Measurements from ENCODE around the gene DPH3.

DPH3 gene

DNA sequence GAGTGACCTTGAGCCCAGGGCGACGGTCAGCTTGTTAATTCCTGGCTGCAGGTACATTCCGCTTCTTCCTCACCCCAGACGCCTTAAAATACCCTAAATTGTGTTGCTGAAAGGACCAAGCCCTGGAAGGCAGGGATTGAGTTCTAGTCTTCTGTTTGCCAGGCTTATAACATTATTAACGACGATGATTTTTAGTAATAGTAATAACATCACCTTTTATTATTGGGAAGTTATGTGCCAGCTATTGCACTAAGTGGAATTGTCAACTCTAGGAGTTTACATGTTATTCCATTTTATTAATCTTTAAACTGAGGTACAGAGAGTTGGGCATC lies 678 bp upstream of the DPH3 start:
- TF ChIP-seq, protein P1, sequence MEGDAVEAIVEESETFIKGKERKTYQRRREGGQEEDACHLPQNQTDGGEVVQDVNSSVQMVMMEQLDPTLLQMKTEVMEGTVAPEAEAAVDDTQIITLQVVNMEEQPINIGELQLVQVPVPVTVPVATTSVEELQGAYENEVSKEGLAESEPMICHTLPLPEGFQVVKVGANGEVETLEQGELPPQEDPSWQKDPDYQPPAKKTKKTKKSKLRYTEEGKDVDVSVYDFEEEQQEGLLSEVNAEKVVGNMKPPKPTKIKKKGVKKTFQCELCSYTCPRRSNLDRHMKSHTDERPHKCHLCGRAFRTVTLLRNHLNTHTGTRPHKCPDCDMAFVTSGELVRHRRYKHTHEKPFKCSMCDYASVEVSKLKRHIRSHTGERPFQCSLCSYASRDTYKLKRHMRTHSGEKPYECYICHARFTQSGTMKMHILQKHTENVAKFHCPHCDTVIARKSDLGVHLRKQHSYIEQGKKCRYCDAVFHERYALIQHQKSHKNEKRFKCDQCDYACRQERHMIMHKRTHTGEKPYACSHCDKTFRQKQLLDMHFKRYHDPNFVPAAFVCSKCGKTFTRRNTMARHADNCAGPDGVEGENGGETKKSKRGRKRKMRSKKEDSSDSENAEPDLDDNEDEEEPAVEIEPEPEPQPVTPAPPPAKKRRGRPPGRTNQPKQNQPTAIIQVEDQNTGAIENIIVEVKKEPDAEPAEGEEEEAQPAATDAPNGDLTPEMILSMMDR (conservative IDR thresholded peaks at IDR 0.05; ENCODE audit: low read depth, low read length): no peak
- peak overlapping the region; percentile 82 for H3K4me3 ChIP-seq (ENCODE audit: low read length)
- no peak for DNase-seq (ENCODE audit: low read depth)

DNA sequence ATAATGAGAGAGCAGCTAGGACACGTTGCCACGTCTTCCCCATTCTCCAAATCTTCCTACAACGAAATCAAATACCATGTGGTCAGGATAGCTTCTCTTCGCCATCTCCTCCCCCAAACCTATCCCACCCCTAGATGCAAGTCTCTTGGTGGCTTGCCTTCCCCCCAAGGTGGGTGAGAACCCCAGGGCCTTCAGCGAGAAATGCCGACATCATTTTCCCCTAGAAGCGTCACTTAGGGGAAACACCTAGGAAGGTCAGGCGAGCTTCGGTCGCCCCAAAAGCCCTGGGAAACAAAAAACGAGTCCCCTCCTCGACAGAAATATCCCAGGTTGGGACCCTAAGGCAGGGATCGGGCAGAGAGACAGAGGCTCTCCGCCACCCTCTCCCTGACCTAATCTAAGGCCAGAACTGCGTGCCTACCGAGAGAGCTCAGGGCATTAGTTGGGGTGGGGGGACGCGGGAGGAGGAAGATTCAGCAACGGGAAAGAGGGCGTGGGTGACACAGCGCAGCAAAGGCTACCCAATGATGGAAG lies 502 bp downstream of the DPH3 start:
- TF ChIP-seq, protein P1 (conservative IDR thresholded peaks at IDR 0.05; ENCODE audit: low read depth, low read length): no peak
- peak; percentile 16 for DNase-seq (ENCODE audit: low read depth)

DNA sequence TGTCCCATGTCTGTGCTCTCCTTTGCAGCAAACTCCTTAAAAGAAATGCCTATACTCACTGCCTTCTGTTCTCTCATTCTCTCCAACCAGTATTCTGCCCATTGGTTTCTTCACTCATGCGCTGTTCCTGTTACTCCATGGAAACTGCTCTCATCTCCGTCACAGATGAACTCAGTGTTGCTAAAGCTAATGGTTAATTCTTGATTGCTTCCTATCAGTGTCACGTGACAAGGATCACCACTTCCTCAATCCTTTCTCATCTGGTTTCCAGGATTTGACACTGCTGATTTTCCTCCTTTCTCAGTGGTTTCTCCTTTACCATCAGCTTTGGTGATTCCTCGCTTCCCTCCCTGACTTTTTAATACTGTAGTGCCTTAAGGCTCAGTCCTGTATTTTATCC lies 2.6 kb downstream of the DPH3 start:
- H3K4me3 ChIP-seq (ENCODE audit: low read length): no peak overlapping the region
- no peak for DNase-seq (ENCODE audit: low read depth)
- TF ChIP-seq, protein P1 (conservative IDR thresholded peaks at IDR 0.05; ENCODE audit: low read depth, low read length): no peak

More for the DNA sequence above, 502 bp downstream of the DPH3 start:
- peak overlapping the region; percentile 82 for H3K4me3 ChIP-seq (ENCODE audit: low read length)

GRCh38 chr3:16260046-16260445 lies 4.7 kb downstream of the DPH3 start:
- H3K4me3 ChIP-seq (ENCODE audit: low read length): no peak overlapping the region
- TF ChIP-seq, protein P1 (conservative IDR thresholded peaks at IDR 0.05; ENCODE audit: low read depth, low read length): no peak
- no peak for DNase-seq (ENCODE audit: low read depth)

GRCh38 chr3:16258866-16259265 lies 5.9 kb downstream of the DPH3 start:
- TF ChIP-seq, protein P1 (conservative IDR thresholded peaks at IDR 0.05; ENCODE audit: low read depth, low read length): no peak
- no peak overlapping the region for H3K4me3 ChIP-seq (ENCODE audit: low read length)
- DNase-seq (ENCODE audit: low read depth): no peak

- DNase-seq (ENCODE audit: low read depth): no peak
- TF ChIP-seq, protein P1 (conservative IDR thresholded peaks at IDR 0.05; ENCODE audit: low read depth, low read length): no peak
- no peak overlapping the region for H3K4me3 ChIP-seq (ENCODE audit: low read length)
These were observed 6.6 kb downstream of the DPH3 start for GRCh38 chr3:16258177-16258576.

- TF ChIP-seq, protein P1 (conservative IDR thresholded peaks at IDR 0.05; ENCODE audit: low read depth, low read length): no peak
- DNase-seq (ENCODE audit: low read depth): no peak
- H3K4me3 ChIP-seq (ENCODE audit: low read length): no peak overlapping the region
These were observed 7.4 kb downstream of the DPH3 start for GRCh38 chr3:16257309-16257708.
